Stimulated activated effector memory CD8-positive, alpha-beta T cell treated with anti-CD3 and anti-CD28 coated beads, Interleukin-12 subunit alpha, Interleukin-12 subunit beta, amount 100 ng/mL, for 72 hours (primary cell): ENCODE data around the gene AMZ1.
"Not testable (repeated sequence)": the region's sequence is repeated elsewhere in the genome, so short reads cannot be mapped to it uniquely, and the experiment has no call there.

Source experiments
- ATAC-seq: fragments of 150-1000 bp; cut with Tn5 transposase; 2 replicates; pipeline ENCODE4 v1.10.0; 2021
- DNase-seq, 2 donors: peaks; one replicate each; pipeline ENCODE4 v3.0.0; 2021 to 2022; ENCODE audit warnings: low spot score in 2 of 2
- H3K27ac Mint-ChIP-seq: one replicate; pipeline ENCODE4 v1.8.0; 2022; ENCODE audit warnings: mild to moderate bottlenecking, mixed read lengths
- H3K36me3 Mint-ChIP-seq: one replicate; pipeline ENCODE4 v1.8.0; 2022; ENCODE audit warnings: mild to moderate bottlenecking, mixed read lengths
- H3K4me1 Mint-ChIP-seq: one replicate; pipeline ENCODE4 v1.8.0; 2022; ENCODE audit warnings: mixed read lengths
- H3K4me3 Mint-ChIP-seq: one replicate; pipeline ENCODE4 v1.8.0; 2022; ENCODE audit warnings: mild to moderate bottlenecking, mixed read lengths
- H3K9me3 Mint-ChIP-seq: one replicate; pipeline ENCODE4 v1.8.0; 2022; ENCODE audit warnings: mixed read lengths

The AMZ1 gene

GRCh38 chr7:2673214-2673613, 14.8 kb upstream of the AMZ1 start:
- H3K4me1 Mint-ChIP-seq = peaks cover 15% of the 10 kb centered on the region
- not testable (repeated sequence) for H3K27ac Mint-ChIP-seq, H3K9me3 Mint-ChIP-seq

GRCh38 chr7:2673934-2674333, 14.1 kb upstream of the AMZ1 start:
- H3K4me3 Mint-ChIP-seq = no peak overlapping the region
- peak overlapping the region; percentile 27 for H3K27ac Mint-ChIP-seq
- no peak for ATAC-seq
- no peaks in the 10 kb centered on the region for H3K9me3 Mint-ChIP-seq
- peaks cover 6% of the 10 kb centered on the region for H3K36me3 Mint-ChIP-seq
- no peak for DNase-seq
- H3K4me1 Mint-ChIP-seq = peaks cover 15% of the 10 kb centered on the region

More at GRCh38 chr7:2673214-2673613, 14.8 kb upstream of the AMZ1 start:
- ATAC-seq, H3K36me3 Mint-ChIP-seq, DNase-seq, H3K4me3 Mint-ChIP-seq: not testable (repeated sequence)

GRCh38 chr7:2675256-2675764, 12.7 kb upstream of the AMZ1 start:
- no peaks in the 10 kb centered on the region for H3K9me3 Mint-ChIP-seq
- no peaks in the 10 kb centered on the region for H3K36me3 Mint-ChIP-seq
- peaks cover 10% of the 10 kb centered on the region for H3K4me1 Mint-ChIP-seq
- H3K4me3 Mint-ChIP-seq = no peak overlapping the region
- H3K27ac Mint-ChIP-seq = no peak overlapping the region
- DNase-seq (no peak), ATAC-seq (no peak)

DNA sequence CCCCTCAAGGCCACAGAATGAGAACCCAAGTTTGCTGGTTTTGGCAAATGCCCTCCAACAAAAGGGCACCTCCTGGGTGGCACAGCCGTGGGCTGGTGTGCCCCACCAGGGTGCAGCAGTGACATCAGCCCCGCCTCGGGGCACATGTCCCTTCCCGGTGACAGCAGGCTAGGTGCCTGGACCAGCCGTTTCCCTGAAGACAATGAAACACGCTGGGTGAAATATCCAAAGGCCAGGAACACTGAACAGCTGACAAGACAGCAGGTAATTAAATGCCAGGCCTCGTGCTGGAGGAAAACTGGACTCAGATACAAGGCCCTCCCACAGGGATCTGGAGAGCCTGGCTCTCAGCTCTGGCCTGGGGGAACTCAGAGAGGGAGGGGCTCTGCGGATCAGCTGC, 11.4 kb upstream of the AMZ1 start:
- not testable (repeated sequence) for H3K27ac Mint-ChIP-seq, DNase-seq, ATAC-seq, H3K4me1 Mint-ChIP-seq, H3K36me3 Mint-ChIP-seq, H3K9me3 Mint-ChIP-seq, H3K4me3 Mint-ChIP-seq

DNA sequence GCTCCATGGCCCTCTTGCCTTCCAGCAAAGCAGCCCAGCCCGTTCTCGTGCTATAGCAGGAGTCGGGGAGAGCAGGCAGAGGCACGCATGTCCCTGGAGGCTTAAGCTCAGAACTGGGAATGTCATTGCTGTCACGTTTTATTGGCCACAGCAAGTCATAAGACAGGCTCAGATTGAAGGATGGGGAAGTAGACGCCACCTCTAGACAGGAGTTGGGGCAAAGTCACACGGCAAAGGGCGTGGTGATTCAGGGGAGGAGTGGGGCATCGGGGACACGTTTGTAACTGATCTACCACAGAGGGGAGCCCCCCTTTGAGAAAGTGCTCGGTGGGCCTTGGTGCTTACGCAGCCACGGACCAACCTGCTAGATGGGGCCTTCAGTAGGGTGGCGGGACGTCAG, 9.5 kb upstream of the AMZ1 start:
- H3K9me3 Mint-ChIP-seq, H3K4me3 Mint-ChIP-seq, H3K4me1 Mint-ChIP-seq, DNase-seq, ATAC-seq, H3K36me3 Mint-ChIP-seq, H3K27ac Mint-ChIP-seq: not testable (repeated sequence)

DNA sequence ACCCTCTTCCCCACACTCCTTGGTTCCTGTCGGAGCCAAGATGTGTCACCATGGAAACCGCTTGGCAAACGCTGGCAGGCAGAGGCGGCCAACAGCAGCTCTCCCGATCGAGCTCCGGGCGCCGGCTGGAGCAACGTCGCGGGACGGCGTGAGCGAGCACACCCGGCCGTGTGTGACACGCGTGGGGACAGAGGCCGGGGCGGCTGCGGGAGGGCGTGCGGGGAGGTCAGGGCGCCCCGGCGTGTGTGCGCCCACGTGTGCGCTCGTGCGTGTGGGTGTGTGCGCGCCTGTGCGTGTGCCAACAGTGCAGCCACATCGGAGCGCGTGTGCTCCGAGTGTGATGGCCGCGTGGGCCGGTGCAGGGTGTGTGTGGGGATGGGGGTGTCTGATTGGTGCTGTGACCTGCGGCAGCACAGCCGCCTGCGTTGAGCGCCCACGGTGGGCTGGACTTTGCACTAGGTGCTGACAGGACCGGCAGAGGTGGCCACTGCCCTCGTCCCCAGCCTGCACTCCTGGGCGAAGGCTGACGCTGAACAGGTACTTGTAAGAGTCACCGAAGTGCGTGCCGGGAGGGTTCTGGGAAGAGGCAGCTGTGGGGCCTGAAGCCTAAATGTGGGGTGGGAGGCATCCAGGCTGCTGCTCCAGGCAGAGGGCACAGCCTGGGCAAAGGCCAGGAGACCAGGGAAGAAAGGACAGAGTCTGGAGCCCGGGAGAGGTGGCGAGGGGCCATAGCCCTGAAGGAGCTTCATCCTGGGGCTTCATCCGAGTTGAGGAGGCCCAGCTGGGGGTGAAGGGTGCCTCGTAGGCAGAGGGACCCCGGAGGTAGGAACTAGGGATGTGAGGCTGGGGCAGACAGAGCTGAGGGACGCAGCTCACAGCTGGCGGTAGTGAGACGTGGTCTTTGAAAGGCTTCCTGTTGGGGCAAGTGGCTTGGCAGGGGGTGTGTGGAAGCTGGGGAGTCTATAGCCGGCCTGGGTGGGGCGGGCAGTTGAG, 8.6 kb upstream of the AMZ1 start:
- H3K4me1 Mint-ChIP-seq, DNase-seq, H3K4me3 Mint-ChIP-seq, H3K9me3 Mint-ChIP-seq, H3K27ac Mint-ChIP-seq, H3K36me3 Mint-ChIP-seq: not testable (repeated sequence)
- ATAC-seq = peak; percentile 14

DNA sequence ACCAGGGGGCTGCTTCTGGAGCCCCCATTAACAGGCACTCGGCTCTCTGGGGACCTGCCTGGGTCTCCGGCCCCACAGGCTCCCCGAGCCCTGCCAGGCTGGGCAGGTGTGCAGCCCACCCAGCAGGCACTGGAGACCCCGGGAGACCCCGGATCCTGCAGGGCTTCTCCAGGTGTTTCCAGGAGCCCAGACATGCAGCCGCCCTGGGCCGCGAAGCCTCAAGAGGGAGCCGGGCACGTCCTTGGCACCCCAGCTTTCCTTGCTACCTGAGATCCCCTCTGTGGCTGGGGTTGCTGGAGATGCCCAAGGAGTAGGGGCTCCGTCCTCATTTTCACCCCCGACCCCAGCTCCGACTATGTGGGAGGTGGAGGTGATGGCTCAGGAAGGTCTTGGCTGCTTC, 7.7 kb upstream of the AMZ1 start:
- H3K27ac Mint-ChIP-seq = no peak overlapping the region
- H3K4me1 Mint-ChIP-seq = no peaks in the 10 kb centered on the region

DNA sequence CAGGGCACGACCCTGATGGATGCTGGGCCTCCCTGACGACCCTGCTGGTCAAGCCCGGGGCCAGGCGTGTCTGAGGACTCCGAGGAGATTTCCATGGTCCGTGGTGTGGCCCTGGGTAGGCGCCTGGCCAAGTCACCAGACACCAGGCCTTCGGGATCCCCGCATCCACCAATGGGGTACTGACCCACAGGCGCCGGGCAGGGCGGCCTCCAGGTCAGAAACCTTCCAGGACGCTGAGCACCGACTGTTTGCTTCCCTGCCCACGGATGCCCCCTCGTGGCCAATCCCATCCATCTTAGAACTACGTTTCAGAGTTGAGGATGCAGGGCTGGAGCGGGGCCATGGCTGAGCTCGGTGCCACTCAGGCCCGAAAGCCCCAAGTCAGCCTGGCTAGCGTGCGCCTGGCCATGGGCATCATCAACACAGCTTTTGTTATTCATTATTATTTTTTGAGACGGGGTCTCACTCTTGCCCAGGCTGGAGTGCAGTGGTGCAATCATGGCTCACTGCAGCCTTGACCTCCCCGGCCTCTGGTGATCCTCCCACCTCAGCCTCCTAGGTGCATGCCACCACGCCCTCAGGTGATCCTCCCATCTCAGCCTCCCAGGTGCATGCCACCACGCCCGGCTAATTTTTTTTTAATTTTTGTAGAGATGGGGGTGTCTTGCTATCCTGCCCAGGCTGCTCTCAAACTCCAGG, 7.1 kb upstream of the AMZ1 start:
- Mint-ChIP-seq H3K9me3 (no peaks in the 10 kb centered on the region), H3K36me3 (peaks cover 10% of the 10 kb centered on the region), H3K4me1 (no peaks in the 10 kb centered on the region), H3K27ac (no peak overlapping the region), H3K4me3 (no peak overlapping the region)
- DNase-seq (peak in 1 of 2 donors; percentile 39), ATAC-seq (peak; percentile 69)

More for the DNA sequence above, 7.7 kb upstream of the AMZ1 start:
- DNase-seq (no peak), ATAC-seq (no peak)
- Mint-ChIP-seq H3K4me3 (no peak overlapping the region), H3K36me3 (peaks cover 10% of the 10 kb centered on the region), H3K9me3 (no peaks in the 10 kb centered on the region)

- Mint-ChIP-seq H3K36me3 (peaks cover 14% of the 10 kb centered on the region), H3K4me1 (no peaks in the 10 kb centered on the region), H3K27ac (no peak overlapping the region), H3K9me3 (no peaks in the 10 kb centered on the region), H3K4me3 (no peak overlapping the region)
- ATAC-seq = no peak
- no peak for DNase-seq
Observed at GRCh38 chr7:2681929-2682799, 5.8 kb upstream of the AMZ1 start.

DNA sequence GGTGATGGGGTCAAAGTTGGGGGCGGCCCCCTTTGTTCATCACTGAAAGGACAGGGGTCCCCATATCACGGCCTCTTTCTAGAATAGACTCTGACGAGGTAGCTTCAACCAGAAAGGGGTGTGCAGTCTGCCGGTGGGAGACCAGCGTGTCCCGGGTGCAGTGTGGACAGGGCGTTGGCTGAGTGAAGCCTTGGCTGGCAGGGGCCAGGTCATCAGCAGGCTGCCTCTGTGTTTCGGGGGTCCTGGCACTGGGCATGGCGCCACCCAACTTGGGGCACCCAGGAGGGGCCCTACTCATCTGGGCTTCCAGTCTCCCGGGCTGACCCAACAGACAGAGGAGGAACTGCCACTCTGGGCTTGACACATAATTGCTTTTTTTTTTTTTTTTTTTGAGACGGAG, 3.5 kb upstream of the AMZ1 start:
- Mint-ChIP-seq H3K4me1 (peaks cover 12% of the 10 kb centered on the region), H3K27ac (no peak overlapping the region), H3K4me3 (no peak overlapping the region), H3K36me3 (peaks cover 14% of the 10 kb centered on the region), H3K9me3 (no peaks in the 10 kb centered on the region)
- DNase-seq = no peak
- ATAC-seq = no peak

- ATAC-seq (no peak), DNase-seq (no peak)
- Mint-ChIP-seq H3K36me3 (peaks cover 12% of the 10 kb centered on the region), H3K4me3 (no peak overlapping the region), H3K27ac (no peak overlapping the region), H3K9me3 (no peaks in the 10 kb centered on the region), H3K4me1 (peaks cover 26% of the 10 kb centered on the region)
Observed at GRCh38 chr7:2686101-2686500, 1.9 kb upstream of the AMZ1 start.

GRCh38 chr7:2687338-2687869, 598 bp upstream of the AMZ1 start:
- DNase-seq (no peak), ATAC-seq (no peak)
- Mint-ChIP-seq H3K36me3 (peaks cover 4% of the 10 kb centered on the region), H3K4me3 (no peak overlapping the region), H3K4me1 (peaks cover 26% of the 10 kb centered on the region), H3K27ac (no peak overlapping the region), H3K9me3 (no peaks in the 10 kb centered on the region)

DNA sequence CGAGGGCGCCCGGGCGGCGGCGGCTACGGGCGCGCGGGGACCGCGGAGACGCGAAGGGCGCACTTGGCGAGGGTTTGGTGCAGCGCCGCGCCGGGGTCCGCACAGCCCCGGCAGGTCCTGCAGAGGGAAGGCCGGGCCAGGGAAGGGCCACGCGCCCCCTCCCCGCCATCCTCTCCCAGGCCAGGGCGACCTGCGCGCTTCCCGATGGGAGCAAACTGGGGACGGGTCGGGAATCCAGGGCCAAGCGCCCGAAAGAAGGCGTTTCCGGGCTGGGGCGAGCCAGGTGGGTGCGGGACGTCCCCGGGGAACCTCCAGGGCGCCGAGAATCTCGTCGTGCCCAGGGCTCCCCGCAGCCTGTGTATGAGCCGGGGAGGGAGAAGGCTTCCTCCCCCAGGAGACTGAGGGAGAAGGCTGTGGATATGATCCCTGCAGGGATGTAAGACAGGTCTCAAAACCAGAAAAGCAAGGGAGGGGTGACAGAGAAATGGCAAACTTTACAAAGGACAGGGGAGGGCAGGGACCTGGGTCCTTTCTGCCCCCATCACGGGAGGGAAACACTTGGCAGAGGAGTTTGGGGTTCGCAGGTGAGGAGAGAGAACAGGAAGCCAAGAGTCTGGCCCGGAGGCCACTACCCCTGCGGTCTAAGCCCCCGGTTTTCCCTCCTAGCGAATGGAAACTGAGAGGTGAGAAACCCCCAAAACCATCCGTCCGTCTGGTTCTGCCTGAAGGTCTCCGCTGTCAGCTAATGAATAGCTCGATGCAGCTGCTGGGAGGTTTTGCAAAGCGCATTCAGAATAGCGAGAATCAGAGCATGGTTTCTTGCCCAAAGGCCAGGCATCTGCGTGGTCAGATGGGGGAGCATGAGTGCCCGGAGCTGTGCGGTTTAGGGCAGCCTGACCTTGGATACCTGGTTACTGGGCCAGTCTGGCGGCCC, 674 bp downstream of the AMZ1 start:
- H3K9me3 Mint-ChIP-seq = no peaks in the 10 kb centered on the region
- ATAC-seq = peak; percentile 41
- H3K27ac Mint-ChIP-seq = no peak overlapping the region
- H3K36me3 Mint-ChIP-seq = peaks cover 10% of the 10 kb centered on the region
- peak overlapping the region; percentile 34 for H3K4me3 Mint-ChIP-seq
- DNase-seq = peak in 1 of 2 donors; percentile 61
- peaks cover 26% of the 10 kb centered on the region for H3K4me1 Mint-ChIP-seq

GRCh38 chr7:2689343-2689847, 1.4 kb downstream of the AMZ1 start:
- DNase-seq = no peak
- Mint-ChIP-seq H3K27ac (no peak overlapping the region), H3K36me3 (peaks cover 10% of the 10 kb centered on the region), H3K4me3 (no peak overlapping the region), H3K9me3 (no peaks in the 10 kb centered on the region), H3K4me1 (peaks cover 26% of the 10 kb centered on the region)
- ATAC-seq = peak; percentile 6
